ENCODE results near the gene SLC6A11. TPM values are rescaled to one million over a fixed set of nuclear protein-coding genes. Genes with fewer than 3 reads are reported as not detected.

Gene SLC6A11
- polyA plus RNA-seq, 2 donors: 6.1 to 7.3 TPM

- H3K27me3 ChIP-seq (ENCODE audit: control insufficient read depth in 1 of 2, insufficient read depth in 2 of 2, low read length in 2 of 2): no peaks in the 10 kb centered on the region
- no peak overlapping the region for H3K4me3 ChIP-seq (ENCODE audit: low read depth in 1 of 2, low read length in 2 of 2)
- H3K36me3 ChIP-seq (ENCODE audit: control insufficient read depth in 2 of 2, insufficient read depth in 2 of 2, low read length in 1 of 2): no peaks in the 10 kb centered on the region
- no peak overlapping the region for H3K27ac ChIP-seq (ENCODE audit: low read depth in 2 of 2, low read length in 1 of 2)
- peaks cover 0 to 6% of the 10 kb centered on the region in 2 donors for H3K9me3 ChIP-seq (ENCODE audit: control insufficient read depth in 2 of 2, insufficient read depth in 1 of 2, low read depth in 1 of 2, low read length in 1 of 2)
- 56 to 71% methylated on average over 1 of the region's 1 CpG for WGBS, 2 donors
- H3K4me1 ChIP-seq (ENCODE audit: control insufficient read depth in 2 of 2, insufficient read depth in 2 of 2, low read length in 1 of 2): peaks cover 0 to 7% of the 10 kb centered on the region in 2 donors
Observed at GRCh38 chr3:10813425-10813824, 2.6 kb upstream of the SLC6A11 start.

- 60 to 68% methylated on average over 7 of the region's 7 CpGs for WGBS, 2 donors
- peaks cover 0 to 6% of the 10 kb centered on the region in 2 donors for H3K9me3 ChIP-seq (ENCODE audit: control insufficient read depth in 2 of 2, insufficient read depth in 1 of 2, low read depth in 1 of 2, low read length in 1 of 2)
- no peak overlapping the region for H3K4me3 ChIP-seq (ENCODE audit: low read depth in 1 of 2, low read length in 2 of 2)
- peaks cover 0 to 7% of the 10 kb centered on the region in 2 donors for H3K4me1 ChIP-seq (ENCODE audit: control insufficient read depth in 2 of 2, insufficient read depth in 2 of 2, low read length in 1 of 2)
- no peaks in the 10 kb centered on the region for H3K36me3 ChIP-seq (ENCODE audit: control insufficient read depth in 2 of 2, insufficient read depth in 2 of 2, low read length in 1 of 2)
- no peak overlapping the region for H3K27ac ChIP-seq (ENCODE audit: low read depth in 2 of 2, low read length in 1 of 2)
- H3K27me3 ChIP-seq (ENCODE audit: control insufficient read depth in 1 of 2, insufficient read depth in 2 of 2, low read length in 2 of 2): no peaks in the 10 kb centered on the region
Observed at GRCh38 chr3:10814623-10815022, 1.4 kb upstream of the SLC6A11 start.

GRCh38 chr3:10815487-10815886 is 541 bp upstream of the SLC6A11 start:
- peaks cover 0 to 4% of the 10 kb centered on the region in 2 donors for H3K36me3 ChIP-seq (ENCODE audit: control insufficient read depth in 2 of 2, insufficient read depth in 2 of 2, low read length in 1 of 2)
- no peaks in the 10 kb centered on the region for H3K27me3 ChIP-seq (ENCODE audit: control insufficient read depth in 1 of 2, insufficient read depth in 2 of 2, low read length in 2 of 2)
- peaks cover 0 to 6% of the 10 kb centered on the region in 2 donors for H3K9me3 ChIP-seq (ENCODE audit: control insufficient read depth in 2 of 2, insufficient read depth in 1 of 2, low read depth in 1 of 2, low read length in 1 of 2)
- H3K27ac ChIP-seq (ENCODE audit: low read depth in 2 of 2, low read length in 1 of 2): no peak overlapping the region
- H3K4me3 ChIP-seq (ENCODE audit: low read depth in 1 of 2, low read length in 2 of 2): peak overlapping the region; percentile 43 to 64
- peaks cover 0 to 7% of the 10 kb centered on the region in 2 donors for H3K4me1 ChIP-seq (ENCODE audit: control insufficient read depth in 2 of 2, insufficient read depth in 2 of 2, low read length in 1 of 2)
- WGBS, 2 donors: 76 to 77% methylated on average over 10 of the region's 10 CpGs

GRCh38 chr3:10816863-10817253 is 830 bp downstream of the SLC6A11 start:
- Histone ChIP-seq H3K27me3 (ENCODE audit: control insufficient read depth in 1 of 2, insufficient read depth in 2 of 2, low read length in 2 of 2) (no peaks in the 10 kb centered on the region), H3K27ac (ENCODE audit: low read depth in 2 of 2, low read length in 1 of 2) (no peak overlapping the region), H3K4me1 (ENCODE audit: control insufficient read depth in 2 of 2, insufficient read depth in 2 of 2, low read length in 1 of 2) (peaks cover 0 to 7% of the 10 kb centered on the region in 2 donors), H3K9me3 (ENCODE audit: control insufficient read depth in 2 of 2, insufficient read depth in 1 of 2, low read depth in 1 of 2, low read length in 1 of 2) (no peaks in the 10 kb centered on the region), H3K36me3 (ENCODE audit: control insufficient read depth in 2 of 2, insufficient read depth in 2 of 2, low read length in 1 of 2) (peaks cover 0 to 8% of the 10 kb centered on the region in 2 donors), H3K4me3 (ENCODE audit: low read depth in 1 of 2, low read length in 2 of 2) (peak overlapping the region; percentile 43 to 64)
- WGBS, 2 donors: 73 to 75% methylated on average over 10 of the region's 10 CpGs

GRCh38 chr3:10817506-10817905 is 1.5 kb downstream of the SLC6A11 start:
- Histone ChIP-seq H3K36me3 (ENCODE audit: control insufficient read depth in 2 of 2, insufficient read depth in 2 of 2, low read length in 1 of 2) (peaks cover 0 to 8% of the 10 kb centered on the region in 2 donors), H3K9me3 (ENCODE audit: control insufficient read depth in 2 of 2, insufficient read depth in 1 of 2, low read depth in 1 of 2, low read length in 1 of 2) (no peaks in the 10 kb centered on the region), H3K27me3 (ENCODE audit: control insufficient read depth in 1 of 2, insufficient read depth in 2 of 2, low read length in 2 of 2) (no peaks in the 10 kb centered on the region), H3K27ac (ENCODE audit: low read depth in 2 of 2, low read length in 1 of 2) (no peak overlapping the region), H3K4me1 (ENCODE audit: control insufficient read depth in 2 of 2, insufficient read depth in 2 of 2, low read length in 1 of 2) (peaks cover 0 to 7% of the 10 kb centered on the region in 2 donors), H3K4me3 (ENCODE audit: low read depth in 1 of 2, low read length in 2 of 2) (no peak overlapping the region)
- WGBS, 2 donors: 68 to 71% methylated on average over 11 of the region's 11 CpGs

GRCh38 chr3:10822055-10822454 is 6.0 kb downstream of the SLC6A11 start:
- Histone ChIP-seq H3K27me3 (ENCODE audit: control insufficient read depth in 1 of 2, insufficient read depth in 2 of 2, low read length in 2 of 2) (no peaks in the 10 kb centered on the region), H3K4me1 (ENCODE audit: control insufficient read depth in 2 of 2, insufficient read depth in 2 of 2, low read length in 1 of 2) (no peaks in the 10 kb centered on the region), H3K4me3 (ENCODE audit: low read depth in 1 of 2, low read length in 2 of 2) (no peak overlapping the region), H3K27ac (ENCODE audit: low read depth in 2 of 2, low read length in 1 of 2) (no peak overlapping the region), H3K36me3 (ENCODE audit: control insufficient read depth in 2 of 2, insufficient read depth in 2 of 2, low read length in 1 of 2) (peaks cover 2 to 8% of the 10 kb centered on the region in 2 donors), H3K9me3 (ENCODE audit: control insufficient read depth in 2 of 2, insufficient read depth in 1 of 2, low read depth in 1 of 2, low read length in 1 of 2) (no peaks in the 10 kb centered on the region)
- WGBS, 2 donors: 85 to 86% methylated on average over 5 of the region's 5 CpGs

GRCh38 chr3:10822708-10823515 is 6.9 kb downstream of the SLC6A11 start:
- Histone ChIP-seq H3K36me3 (ENCODE audit: control insufficient read depth in 2 of 2, insufficient read depth in 2 of 2, low read length in 1 of 2) (peaks cover 2 to 8% of the 10 kb centered on the region in 2 donors), H3K9me3 (ENCODE audit: control insufficient read depth in 2 of 2, insufficient read depth in 1 of 2, low read depth in 1 of 2, low read length in 1 of 2) (no peaks in the 10 kb centered on the region), H3K4me1 (ENCODE audit: control insufficient read depth in 2 of 2, insufficient read depth in 2 of 2, low read length in 1 of 2) (no peaks in the 10 kb centered on the region), H3K4me3 (ENCODE audit: low read depth in 1 of 2, low read length in 2 of 2) (no peak overlapping the region), H3K27ac (ENCODE audit: low read depth in 2 of 2, low read length in 1 of 2) (no peak overlapping the region), H3K27me3 (ENCODE audit: control insufficient read depth in 1 of 2, insufficient read depth in 2 of 2, low read length in 2 of 2) (no peaks in the 10 kb centered on the region)
- WGBS, 2 donors: 67 to 77% methylated on average over 5 of the region's 5 CpGs

- Histone ChIP-seq H3K36me3 (ENCODE audit: control insufficient read depth in 2 of 2, insufficient read depth in 2 of 2, low read length in 1 of 2) (peaks cover 2 to 8% of the 10 kb centered on the region in 2 donors), H3K4me3 (ENCODE audit: low read depth in 1 of 2, low read length in 2 of 2) (no peak overlapping the region), H3K4me1 (ENCODE audit: control insufficient read depth in 2 of 2, insufficient read depth in 2 of 2, low read length in 1 of 2) (no peaks in the 10 kb centered on the region), H3K27ac (ENCODE audit: low read depth in 2 of 2, low read length in 1 of 2) (no peak overlapping the region), H3K27me3 (ENCODE audit: control insufficient read depth in 1 of 2, insufficient read depth in 2 of 2, low read length in 2 of 2) (no peaks in the 10 kb centered on the region), H3K9me3 (ENCODE audit: control insufficient read depth in 2 of 2, insufficient read depth in 1 of 2, low read depth in 1 of 2, low read length in 1 of 2) (no peaks in the 10 kb centered on the region)
- WGBS, 2 donors: 92 to 94% methylated on average over 2 of the region's 2 CpGs
Observed at GRCh38 chr3:10823516-10823818, 7.4 kb downstream of the SLC6A11 start.

GRCh38 chr3:10824468-10824867 is 8.4 kb downstream of the SLC6A11 start:
- Histone ChIP-seq H3K4me1 (ENCODE audit: control insufficient read depth in 2 of 2, insufficient read depth in 2 of 2, low read length in 1 of 2) (no peaks in the 10 kb centered on the region), H3K36me3 (ENCODE audit: control insufficient read depth in 2 of 2, insufficient read depth in 2 of 2, low read length in 1 of 2) (peaks cover 2 to 8% of the 10 kb centered on the region in 2 donors), H3K27ac (ENCODE audit: low read depth in 2 of 2, low read length in 1 of 2) (no peak overlapping the region), H3K9me3 (ENCODE audit: control insufficient read depth in 2 of 2, insufficient read depth in 1 of 2, low read depth in 1 of 2, low read length in 1 of 2) (no peaks in the 10 kb centered on the region), H3K4me3 (ENCODE audit: low read depth in 1 of 2, low read length in 2 of 2) (no peak overlapping the region), H3K27me3 (ENCODE audit: control insufficient read depth in 1 of 2, insufficient read depth in 2 of 2, low read length in 2 of 2) (no peaks in the 10 kb centered on the region)
- WGBS, 2 donors: 96 to 97% methylated on average over 1 of the region's 1 CpG

- no peak overlapping the region for H3K4me3 ChIP-seq (ENCODE audit: low read depth in 1 of 2, low read length in 2 of 2)
- no peaks in the 10 kb centered on the region for H3K4me1 ChIP-seq (ENCODE audit: control insufficient read depth in 2 of 2, insufficient read depth in 2 of 2, low read length in 1 of 2)
- WGBS, 2 donors: 58 to 71% methylated on average over 3 of the region's 3 CpGs
- no peaks in the 10 kb centered on the region for H3K27me3 ChIP-seq (ENCODE audit: control insufficient read depth in 1 of 2, insufficient read depth in 2 of 2, low read length in 2 of 2)
- H3K36me3 ChIP-seq (ENCODE audit: control insufficient read depth in 2 of 2, insufficient read depth in 2 of 2, low read length in 1 of 2): no peaks in the 10 kb centered on the region
- no peak overlapping the region for H3K27ac ChIP-seq (ENCODE audit: low read depth in 2 of 2, low read length in 1 of 2)
- no peaks in the 10 kb centered on the region for H3K9me3 ChIP-seq (ENCODE audit: control insufficient read depth in 2 of 2, insufficient read depth in 1 of 2, low read depth in 1 of 2, low read length in 1 of 2)
Observed at GRCh38 chr3:10833855-10834414, 17.9 kb downstream of the SLC6A11 start.
